OCI-LY1 (cell line): ENCODE results near the gene CIZ1.
"Not testable (repeated sequence)": the region's sequence is repeated elsewhere in the genome, so short reads cannot be mapped to it uniquely, and the experiment has no call there.

ENCODE experiments used
- H2AFZ ChIP-seq: fragments of 200-600 bp; sonication (generic), shearing (Covaris generic); 2 replicates; pipeline ENCODE4 v1.6.0; 2014; ENCODE audit warnings: antibody characterized with exemption, mild to moderate bottlenecking, low read length
- H3F3A ChIP-seq: fragments of 200-600 bp; sonication (generic), shearing (Covaris generic); 2 replicates; pipeline ENCODE4 v1.6.0; 2014; ENCODE audit warnings: mild to moderate bottlenecking, antibody characterized with exemption, low read length, moderate library complexity; ENCODE audit not compliant: insufficient read depth
- H3K27ac ChIP-seq: fragments of 200-600 bp; sonication (generic); 2 replicates; pipeline ENCODE4 v1.5.1; 2014; ENCODE audit warnings: low read length, mixed run types, mild to moderate bottlenecking, low read depth; ENCODE audit not compliant: poor library complexity, severe bottlenecking
- H3K27me3 ChIP-seq: fragments of 200-600 bp; sonication (generic); 2 replicates; pipeline ENCODE4 v1.6.0; 2014; ENCODE audit warnings: antibody characterized with exemption, mild to moderate bottlenecking, low read length, moderate library complexity; ENCODE audit not compliant: insufficient read depth
- H3K36me3 ChIP-seq: fragments of 200-600 bp; sonication (generic); 2 replicates; pipeline ENCODE4 v1.6.1; 2014; ENCODE audit warnings: mild to moderate bottlenecking, antibody characterized with exemption, low read length, moderate library complexity, mixed read lengths; ENCODE audit not compliant: insufficient read depth
- H3K4me1 ChIP-seq: fragments of 200-600 bp; sonication (generic); 2 replicates; pipeline ENCODE4 v1.5.1; 2014; ENCODE audit warnings: mild to moderate bottlenecking, low read length, moderate library complexity; ENCODE audit not compliant: insufficient read depth, severe bottlenecking
- H3K4me2 ChIP-seq: fragments of 200-600 bp; sonication (generic), shearing (Covaris generic); 2 replicates; pipeline ENCODE4 v1.6.1; 2014; ENCODE audit warnings: low read length
- H3K4me3 ChIP-seq: fragments of 200-600 bp; sonication (generic); 2 replicates; pipeline ENCODE4 v1.5.1; 2014; ENCODE audit warnings: low read length, low read depth, mild to moderate bottlenecking, mixed read lengths; ENCODE audit not compliant: poor library complexity, severe bottlenecking
- H3K79me2 ChIP-seq: fragments of 200-600 bp; shearing (Covaris generic); 2 replicates; pipeline ENCODE4 v1.6.1; 2016; ENCODE audit warnings: mixed run types, low read length, mixed read lengths; ENCODE audit not compliant: insufficient read depth
- H3K9ac ChIP-seq: fragments of 200-600 bp; sonication (generic), shearing (Covaris generic); 2 replicates; pipeline ENCODE4 v1.6.1; 2014; ENCODE audit warnings: mild to moderate bottlenecking, low read length, mixed read lengths
- H3K9me2 ChIP-seq: fragments of 200-600 bp; sonication (generic), shearing (Covaris generic); 2 replicates; pipeline ENCODE4 v1.6.1; 2014; ENCODE audit warnings: low read depth, mild to moderate bottlenecking, low read length, mixed read lengths
- H3K9me3 ChIP-seq: fragments of 200-600 bp; shearing (Covaris generic); 2 replicates; pipeline ENCODE4 v1.6.1; 2014; ENCODE audit warnings: low read length, mixed read lengths
- H4K20me1 ChIP-seq: fragments of 200-600 bp; sonication (generic), shearing (Covaris generic); 2 replicates; pipeline ENCODE4 v1.6.0; 2016; ENCODE audit warnings: mild to moderate bottlenecking, low read length; ENCODE audit not compliant: insufficient read depth
- CTCF ChIP-seq: fragments of 200-600 bp; sonication (generic), shearing (Covaris generic); IDR thresholded peaks from 2 replicates; pipeline ENCODE4 v1.5.1; 2017; ENCODE audit warnings: mild to moderate bottlenecking, antibody characterized with exemption, low read length, moderate library complexity, mixed read lengths
- EZH2 ChIP-seq: fragments of 200-600 bp; sonication (generic), shearing (Covaris generic); IDR thresholded peaks from 2 replicates; pipeline ENCODE4 v1.8.0; 2017; ENCODE audit warnings: borderline replicate concordance, mixed run types, mild to moderate bottlenecking, antibody characterized with exemption, low read length, moderate library complexity, mixed read lengths

Gene CIZ1

DNA sequence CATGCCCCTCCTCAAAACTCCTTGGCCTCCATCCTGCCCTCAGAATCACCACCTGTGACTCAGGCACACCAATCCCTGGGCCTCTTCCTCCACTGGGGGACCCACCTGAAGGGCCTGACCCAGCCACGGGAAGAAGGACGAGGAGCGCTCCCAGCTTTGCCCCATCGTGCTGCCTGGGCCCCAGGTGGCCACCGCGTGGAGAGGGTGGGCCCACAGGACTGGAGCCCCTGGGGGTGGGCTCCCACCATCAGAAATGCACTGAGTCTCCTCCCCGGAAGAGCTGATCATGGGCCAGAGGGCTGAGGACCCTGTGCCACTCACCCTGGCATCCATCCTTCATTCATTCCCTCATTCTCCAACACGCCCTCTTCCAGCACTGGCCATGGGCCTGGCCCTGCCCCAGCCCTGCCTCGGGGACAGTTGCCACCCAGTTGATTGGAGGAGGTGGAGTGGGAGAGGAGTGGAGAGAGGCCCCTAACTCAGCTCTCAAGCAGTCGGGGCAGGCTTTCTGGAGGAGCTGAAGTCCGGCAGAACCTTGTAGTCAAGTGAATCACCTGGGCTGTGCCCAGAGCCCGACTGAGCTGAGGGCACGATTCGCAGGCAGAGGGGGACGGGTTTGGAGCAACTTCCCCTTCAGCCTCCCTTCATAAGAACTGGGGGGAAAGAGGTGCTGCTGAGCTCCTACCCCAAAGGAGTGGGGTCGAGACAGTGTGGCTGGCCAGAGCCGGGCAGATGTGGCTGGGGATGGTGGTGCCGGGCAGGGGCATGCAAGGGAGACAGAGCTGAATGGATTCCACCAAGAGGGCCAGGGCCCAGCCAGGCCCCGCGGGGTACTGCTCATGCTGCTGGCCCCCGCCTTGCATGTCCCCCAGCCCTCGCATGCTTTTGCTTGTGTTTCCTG lies 41.4 kb upstream of the CIZ1 start:
- Histone ChIP-seq H3K4me1 (no peaks in the 10 kb centered on the region), H3K4me2 (no peak overlapping the region), H3K4me3 (no peak overlapping the region), H3K27ac (no peak overlapping the region), H3K27me3 (peaks cover 3% of the 10 kb centered on the region; the same call in 1 of the 2 replicates), H3K9me2 (no peaks in the 10 kb centered on the region), H4K20me1 (no peaks in the 10 kb centered on the region), H3F3A (no peaks in the 10 kb centered on the region), H3K36me3 (no peaks in the 10 kb centered on the region), H2AFZ (no peak overlapping the region), H3K79me2 (no peaks in the 10 kb centered on the region), H3K9ac (no peak overlapping the region), H3K9me3 (no peaks in the 10 kb centered on the region)
- TF ChIP-seq CTCF (no peak), EZH2 (no peak)

- H3K79me2 ChIP-seq: no peaks in the 10 kb centered on the region
- H3K27ac ChIP-seq: no peak overlapping the region
- no peak overlapping the region for H3K9ac ChIP-seq
- no peak overlapping the region for H3K4me2 ChIP-seq
- H3K9me2 ChIP-seq: no peaks in the 10 kb centered on the region
- H3K9me3 ChIP-seq: no peaks in the 10 kb centered on the region
- no peak for TF ChIP-seq EZH2
- no peak for TF ChIP-seq CTCF
- H3K4me3 ChIP-seq: no peak overlapping the region
- no peaks in the 10 kb centered on the region for H3F3A ChIP-seq
- H3K27me3 ChIP-seq: peaks cover 3% of the 10 kb centered on the region; the same call in 1 of the 2 replicates
- no peaks in the 10 kb centered on the region for H3K36me3 ChIP-seq
- H4K20me1 ChIP-seq: no peaks in the 10 kb centered on the region
- no peak overlapping the region for H2AFZ ChIP-seq
- H3K4me1 ChIP-seq: no peaks in the 10 kb centered on the region
Measured at GRCh38 chr9:128231638-128232527, 40.5 kb upstream of the CIZ1 start.

DNA sequence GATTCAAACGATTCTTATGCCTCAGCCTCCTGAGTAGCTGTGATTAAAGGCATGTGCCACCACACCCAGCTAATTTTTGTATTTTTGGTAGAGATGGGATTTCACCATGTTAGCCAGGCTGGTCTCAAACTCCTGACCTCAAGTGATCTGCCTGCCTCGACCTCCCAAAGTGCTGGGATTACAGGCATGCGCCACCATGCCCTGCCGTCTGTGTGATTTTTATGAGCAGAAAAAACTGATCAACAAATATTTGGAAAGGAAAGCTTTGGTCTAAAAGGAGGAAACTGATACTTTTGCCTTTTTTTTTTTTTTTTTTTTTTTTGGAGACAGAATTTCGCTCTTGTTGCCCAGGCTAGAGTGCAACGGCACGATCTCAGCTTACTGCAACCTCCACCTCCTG lies 39.5 kb upstream of the CIZ1 start:
- not testable (repeated sequence) for H3K27ac ChIP-seq, H3K9ac ChIP-seq, H3F3A ChIP-seq, H3K9me2 ChIP-seq, H3K4me1 ChIP-seq, H3K79me2 ChIP-seq, H3K4me3 ChIP-seq, H2AFZ ChIP-seq, H3K9me3 ChIP-seq, H4K20me1 ChIP-seq, H3K36me3 ChIP-seq, H3K4me2 ChIP-seq, H3K27me3 ChIP-seq
